OCI-LY1 (cell line): Measurements from ENCODE around the gene PRELP.
A peak's percentile ranks its signal among the peaks of the same experiment; 100 is the strongest.

Experiments used
- H2AFZ ChIP-seq: fragments of 200-600 bp; sonication (generic), shearing (Covaris generic); 2 replicates; pipeline ENCODE4 v1.6.0; 2014; ENCODE audit warnings: antibody characterized with exemption, mild to moderate bottlenecking, low read length
- H3F3A ChIP-seq: fragments of 200-600 bp; sonication (generic), shearing (Covaris generic); 2 replicates; pipeline ENCODE4 v1.6.0; 2014; ENCODE audit warnings: mild to moderate bottlenecking, antibody characterized with exemption, low read length, moderate library complexity; ENCODE audit not compliant: insufficient read depth
- H3K27ac ChIP-seq: fragments of 200-600 bp; sonication (generic); 2 replicates; pipeline ENCODE4 v1.5.1; 2014; ENCODE audit warnings: low read length, mixed run types, mild to moderate bottlenecking, low read depth; ENCODE audit not compliant: poor library complexity, severe bottlenecking
- H3K27me3 ChIP-seq: fragments of 200-600 bp; sonication (generic); 2 replicates; pipeline ENCODE4 v1.6.0; 2014; ENCODE audit warnings: antibody characterized with exemption, mild to moderate bottlenecking, low read length, moderate library complexity; ENCODE audit not compliant: insufficient read depth
- H3K36me3 ChIP-seq: fragments of 200-600 bp; sonication (generic); 2 replicates; pipeline ENCODE4 v1.6.1; 2014; ENCODE audit warnings: mild to moderate bottlenecking, antibody characterized with exemption, low read length, moderate library complexity, mixed read lengths; ENCODE audit not compliant: insufficient read depth
- H3K4me1 ChIP-seq: fragments of 200-600 bp; sonication (generic); 2 replicates; pipeline ENCODE4 v1.5.1; 2014; ENCODE audit warnings: mild to moderate bottlenecking, low read length, moderate library complexity; ENCODE audit not compliant: insufficient read depth, severe bottlenecking
- H3K4me2 ChIP-seq: fragments of 200-600 bp; sonication (generic), shearing (Covaris generic); 2 replicates; pipeline ENCODE4 v1.6.1; 2014; ENCODE audit warnings: low read length
- H3K4me3 ChIP-seq: fragments of 200-600 bp; sonication (generic); 2 replicates; pipeline ENCODE4 v1.5.1; 2014; ENCODE audit warnings: low read length, low read depth, mild to moderate bottlenecking, mixed read lengths; ENCODE audit not compliant: poor library complexity, severe bottlenecking
- H3K79me2 ChIP-seq: fragments of 200-600 bp; shearing (Covaris generic); 2 replicates; pipeline ENCODE4 v1.6.1; 2016; ENCODE audit warnings: mixed run types, low read length, mixed read lengths; ENCODE audit not compliant: insufficient read depth
- H3K9ac ChIP-seq: fragments of 200-600 bp; sonication (generic), shearing (Covaris generic); 2 replicates; pipeline ENCODE4 v1.6.1; 2014; ENCODE audit warnings: mild to moderate bottlenecking, low read length, mixed read lengths
- H3K9me2 ChIP-seq: fragments of 200-600 bp; sonication (generic), shearing (Covaris generic); 2 replicates; pipeline ENCODE4 v1.6.1; 2014; ENCODE audit warnings: low read depth, mild to moderate bottlenecking, low read length, mixed read lengths
- H3K9me3 ChIP-seq: fragments of 200-600 bp; shearing (Covaris generic); 2 replicates; pipeline ENCODE4 v1.6.1; 2014; ENCODE audit warnings: low read length, mixed read lengths
- H4K20me1 ChIP-seq: fragments of 200-600 bp; sonication (generic), shearing (Covaris generic); 2 replicates; pipeline ENCODE4 v1.6.0; 2016; ENCODE audit warnings: mild to moderate bottlenecking, low read length; ENCODE audit not compliant: insufficient read depth
- CTCF ChIP-seq: fragments of 200-600 bp; sonication (generic), shearing (Covaris generic); IDR thresholded peaks from 2 replicates; pipeline ENCODE4 v1.5.1; 2017; ENCODE audit warnings: mild to moderate bottlenecking, antibody characterized with exemption, low read length, moderate library complexity, mixed read lengths
- EZH2 ChIP-seq: fragments of 200-600 bp; sonication (generic), shearing (Covaris generic); IDR thresholded peaks from 2 replicates; pipeline ENCODE4 v1.8.0; 2017; ENCODE audit warnings: borderline replicate concordance, mixed run types, mild to moderate bottlenecking, antibody characterized with exemption, low read length, moderate library complexity, mixed read lengths

The PRELP gene

DNA sequence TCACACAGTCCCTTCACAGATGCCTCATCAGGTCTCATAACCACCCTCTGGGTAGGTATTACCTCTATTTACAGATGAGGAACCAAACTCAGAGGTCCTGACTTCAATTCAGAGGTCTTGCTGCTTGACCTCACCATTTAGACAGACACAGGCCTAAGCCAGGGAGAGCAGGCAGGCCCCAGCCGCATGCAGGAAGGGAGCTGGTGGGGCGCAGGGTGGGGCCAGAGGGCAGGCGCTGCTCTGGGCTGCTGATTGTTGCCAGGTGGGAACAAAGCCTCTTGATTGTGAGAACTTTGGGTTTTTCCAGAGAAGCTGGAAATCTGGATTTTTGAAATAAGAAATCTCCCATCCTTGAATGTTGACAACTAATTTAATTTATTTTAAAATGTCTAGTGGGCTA lies 19.9 kb upstream of the PRELP start:
- Histone ChIP-seq H3K9me3 (no peaks in the 10 kb centered on the region), H3K36me3 (no peaks in the 10 kb centered on the region), H4K20me1 (no peaks in the 10 kb centered on the region), H3K9ac (peak overlapping the region; percentile 57; the same call in 1 of the 2 replicates), H3K79me2 (no peaks in the 10 kb centered on the region), H3F3A (no peaks in the 10 kb centered on the region; the same call in 1 of the 2 replicates), H2AFZ (no peak overlapping the region), H3K27me3 (no peaks in the 10 kb centered on the region), H3K9me2 (no peaks in the 10 kb centered on the region), H3K4me2 (peak overlapping the region; percentile 24; the same call in 1 of the 2 replicates), H3K27ac (peak overlapping the region; percentile 96), H3K4me3 (no peak overlapping the region), H3K4me1 (peaks cover 99% of the 10 kb centered on the region)
- TF ChIP-seq EZH2 (no peak), CTCF (no peak)

DNA sequence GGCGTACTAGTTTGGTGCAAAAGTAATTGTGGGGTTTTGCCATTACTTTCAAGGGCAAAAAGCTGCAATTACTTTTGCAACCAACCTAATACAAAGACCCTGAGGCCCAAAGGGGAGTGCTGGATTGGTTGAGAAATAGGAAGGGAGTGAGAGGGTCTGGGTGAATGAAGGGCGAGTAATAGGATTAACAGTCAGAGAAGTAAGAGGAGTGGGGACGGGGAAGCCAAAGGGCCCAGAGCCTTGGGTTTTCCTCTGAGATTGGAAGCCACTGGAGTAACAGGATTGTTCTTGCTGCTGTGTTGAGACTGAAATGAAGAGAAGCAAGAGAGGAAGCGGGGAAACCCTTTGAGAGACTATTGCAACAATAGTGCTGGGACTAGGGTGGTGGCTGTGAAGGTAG lies 19.0 kb upstream of the PRELP start:
- Histone ChIP-seq H3K9ac (peak overlapping the region; percentile 57; the same call in 1 of the 2 replicates), H3K79me2 (no peaks in the 10 kb centered on the region), H3K27ac (peak overlapping the region; percentile 96), H3K36me3 (no peaks in the 10 kb centered on the region), H3K9me3 (no peaks in the 10 kb centered on the region), H4K20me1 (no peaks in the 10 kb centered on the region), H2AFZ (no peak overlapping the region), H3F3A (no peaks in the 10 kb centered on the region; the same call in 1 of the 2 replicates), H3K4me3 (no peak overlapping the region), H3K4me1 (peaks cover 99% of the 10 kb centered on the region), H3K27me3 (no peaks in the 10 kb centered on the region), H3K9me2 (no peaks in the 10 kb centered on the region), H3K4me2 (no peak overlapping the region; the same call in 1 of the 2 replicates)
- no peak for TF ChIP-seq CTCF
- TF ChIP-seq EZH2 = no peak

GRCh38 chr1:203458078-203458477 lies 17.5 kb upstream of the PRELP start:
- Histone ChIP-seq H4K20me1 (no peaks in the 10 kb centered on the region), H3K36me3 (no peaks in the 10 kb centered on the region), H3K27me3 (no peaks in the 10 kb centered on the region), H3K4me3 (no peak overlapping the region), H3K27ac (peak overlapping the region; percentile 96), H2AFZ (no peak overlapping the region), H3K9me3 (no peaks in the 10 kb centered on the region), H3F3A (no peaks in the 10 kb centered on the region; the same call in 1 of the 2 replicates), H3K4me2 (no peak overlapping the region), H3K9me2 (no peaks in the 10 kb centered on the region), H3K9ac (no peak overlapping the region), H3K79me2 (no peaks in the 10 kb centered on the region), H3K4me1 (peaks cover 99% of the 10 kb centered on the region)
- TF ChIP-seq EZH2 (no peak), CTCF (no peak)
